DND-41 (cell line): Measurements from ENCODE around the gene RUVBL2.

Source experiments
- CTCF ChIP-seq: IDR thresholded peaks from 2 replicates; pipeline ENCODE4 v1.5.1; 2012; ENCODE audit warnings: borderline replicate concordance, low read length, moderate library complexity, mild to moderate bottlenecking; ENCODE audit not compliant: poor library complexity, severe bottlenecking; ENCODE audit errors: extremely low read depth
- EZH2 ChIP-seq: IDR thresholded peaks from 3 replicates; pipeline ENCODE4 v1.6.1; 2012; ENCODE audit warnings: borderline replicate concordance, low read depth, mild to moderate bottlenecking, moderate library complexity, low read length, inconsistent platforms; ENCODE audit not compliant: severe bottlenecking

- TF ChIP-seq CTCF, result no peak
- TF ChIP-seq EZH2, result no peak
Measured at GRCh38 chr19:48966541-48967345, 26.9 kb upstream of the RUVBL2 start.
